ENCODE results near the gene ITGA1.

The ITGA1 gene

DNA sequence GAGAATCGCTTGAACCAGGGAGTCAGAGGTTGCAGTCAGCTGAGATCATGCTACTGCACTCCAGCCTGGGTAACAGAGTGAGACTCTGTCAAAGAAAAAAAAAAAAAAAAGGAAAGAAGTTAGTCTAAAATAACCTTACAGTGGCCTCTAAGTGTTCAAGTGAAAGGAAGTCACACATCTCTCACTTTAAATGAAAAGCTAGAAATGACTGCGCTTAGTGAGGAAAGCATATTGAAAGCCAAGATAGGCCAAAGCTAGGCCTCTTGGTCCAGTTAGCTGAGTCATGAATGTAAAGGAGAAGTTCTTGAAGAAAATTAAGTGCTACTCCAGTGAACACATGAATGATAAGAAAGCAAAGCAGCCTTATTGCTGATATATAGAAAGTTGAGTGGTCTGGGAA, 38.1 kb downstream of the ITGA1 start:
- TF ChIP-seq EZH2phosphoT487 (IDR thresholded peaks at IDR 0.05; ENCODE audit: low read depth), result no peak
- TF ChIP-seq, protein P1, sequence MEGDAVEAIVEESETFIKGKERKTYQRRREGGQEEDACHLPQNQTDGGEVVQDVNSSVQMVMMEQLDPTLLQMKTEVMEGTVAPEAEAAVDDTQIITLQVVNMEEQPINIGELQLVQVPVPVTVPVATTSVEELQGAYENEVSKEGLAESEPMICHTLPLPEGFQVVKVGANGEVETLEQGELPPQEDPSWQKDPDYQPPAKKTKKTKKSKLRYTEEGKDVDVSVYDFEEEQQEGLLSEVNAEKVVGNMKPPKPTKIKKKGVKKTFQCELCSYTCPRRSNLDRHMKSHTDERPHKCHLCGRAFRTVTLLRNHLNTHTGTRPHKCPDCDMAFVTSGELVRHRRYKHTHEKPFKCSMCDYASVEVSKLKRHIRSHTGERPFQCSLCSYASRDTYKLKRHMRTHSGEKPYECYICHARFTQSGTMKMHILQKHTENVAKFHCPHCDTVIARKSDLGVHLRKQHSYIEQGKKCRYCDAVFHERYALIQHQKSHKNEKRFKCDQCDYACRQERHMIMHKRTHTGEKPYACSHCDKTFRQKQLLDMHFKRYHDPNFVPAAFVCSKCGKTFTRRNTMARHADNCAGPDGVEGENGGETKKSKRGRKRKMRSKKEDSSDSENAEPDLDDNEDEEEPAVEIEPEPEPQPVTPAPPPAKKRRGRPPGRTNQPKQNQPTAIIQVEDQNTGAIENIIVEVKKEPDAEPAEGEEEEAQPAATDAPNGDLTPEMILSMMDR (IDR thresholded peaks at IDR 0.05; ENCODE audit: low read depth, low read length), result no peak
- H2AFZ ChIP-seq (ENCODE audit: low read depth, low read length), result peak overlapping the region; percentile 46; the same call in 1 of the 2 replicates

DNA sequence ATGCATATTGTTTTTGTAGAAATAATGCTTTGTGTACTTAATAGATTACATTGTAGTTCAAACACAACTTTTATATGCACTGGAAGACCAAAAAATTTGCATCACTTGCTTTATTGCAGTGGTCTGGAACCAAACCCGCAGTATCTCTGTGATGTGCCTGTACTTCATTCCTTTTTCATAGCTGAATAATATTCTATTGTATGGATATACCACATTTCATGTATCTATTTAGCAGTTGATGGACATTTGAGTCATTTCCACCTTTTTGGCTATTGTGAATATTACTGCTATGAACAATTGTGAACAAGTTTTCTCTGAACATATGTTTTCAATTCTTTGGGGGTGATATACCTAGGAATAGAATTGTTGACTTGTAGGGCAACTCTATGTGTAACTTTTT, 40.1 kb downstream of the ITGA1 start:
- Histone ChIP-seq H3K36me3 (replicated peaks; ENCODE audit: low read depth, low read length) (peaks cover 7% of the 10 kb centered on the region), H3K27ac (ENCODE audit: low read length) (no peak overlapping the region), H3K4me2 (ENCODE audit: low read length) (no peak overlapping the region), H3K9me3 (ENCODE audit: insufficient read depth, low read length) (no peaks in the 10 kb centered on the region; the same call in 1 of the 2 replicates), H3K9ac (ENCODE audit: low read length) (no peak overlapping the region), H3K4me1 (ENCODE audit: low read length) (peaks cover 27% of the 10 kb centered on the region), H2AFZ (ENCODE audit: low read depth, low read length) (no peak overlapping the region), H3K27me3 (ENCODE audit: low read depth, low read length) (no peaks in the 10 kb centered on the region), H3K79me2 (ENCODE audit: low read length) (no peaks in the 10 kb centered on the region), H3K4me3 (ENCODE audit: low read length) (no peak overlapping the region), H4K20me1 (ENCODE audit: insufficient read depth, low read length) (no peaks in the 10 kb centered on the region)
- no peak for TF ChIP-seq EZH2phosphoT487 (IDR thresholded peaks at IDR 0.05; ENCODE audit: low read depth)
- TF ChIP-seq, protein P1 (IDR thresholded peaks at IDR 0.05; ENCODE audit: low read depth, low read length), result no peak

More for the DNA sequence above, 38.1 kb downstream of the ITGA1 start:
- Histone ChIP-seq H3K9me3 (ENCODE audit: insufficient read depth, low read length) (no peaks in the 10 kb centered on the region; the same call in 1 of the 2 replicates), H3K27me3 (ENCODE audit: low read depth, low read length) (no peaks in the 10 kb centered on the region), H3K36me3 (replicated peaks; ENCODE audit: low read depth, low read length) (peaks cover 7% of the 10 kb centered on the region), H3K9ac (ENCODE audit: low read length) (no peak overlapping the region), H3K27ac (ENCODE audit: low read length) (peak overlapping the region; percentile 65), H3K4me3 (ENCODE audit: low read length) (no peak overlapping the region), H4K20me1 (ENCODE audit: insufficient read depth, low read length) (no peaks in the 10 kb centered on the region), H3K79me2 (ENCODE audit: low read length) (no peaks in the 10 kb centered on the region), H3K4me1 (ENCODE audit: low read length) (peaks cover 17% of the 10 kb centered on the region), H3K4me2 (ENCODE audit: low read length) (peak overlapping the region; percentile 20)

GRCh38 chr5:52829664-52830063, 41.9 kb downstream of the ITGA1 start:
- H3K4me1 ChIP-seq (ENCODE audit: low read length), result peaks cover 27% of the 10 kb centered on the region
- no peaks in the 10 kb centered on the region for H3K27me3 ChIP-seq (ENCODE audit: low read depth, low read length)
- no peak overlapping the region for H3K27ac ChIP-seq (ENCODE audit: low read length)
- TF ChIP-seq, protein P1 (IDR thresholded peaks at IDR 0.05; ENCODE audit: low read depth, low read length), result no peak
- TF ChIP-seq EZH2phosphoT487 (IDR thresholded peaks at IDR 0.05; ENCODE audit: low read depth), result no peak
- H3K4me2 ChIP-seq (ENCODE audit: low read length), result no peak overlapping the region
- peaks cover 7% of the 10 kb centered on the region for H3K36me3 ChIP-seq (replicated peaks; ENCODE audit: low read depth, low read length)
- no peak overlapping the region for H2AFZ ChIP-seq (ENCODE audit: low read depth, low read length)
- H3K79me2 ChIP-seq (ENCODE audit: low read length), result no peaks in the 10 kb centered on the region
- no peak overlapping the region for H3K9ac ChIP-seq (ENCODE audit: low read length)
- H3K4me3 ChIP-seq (ENCODE audit: low read length), result no peak overlapping the region
- H3K9me3 ChIP-seq (ENCODE audit: insufficient read depth, low read length), result no peaks in the 10 kb centered on the region; the same call in 1 of the 2 replicates
- no peaks in the 10 kb centered on the region for H4K20me1 ChIP-seq (ENCODE audit: insufficient read depth, low read length)

DNA sequence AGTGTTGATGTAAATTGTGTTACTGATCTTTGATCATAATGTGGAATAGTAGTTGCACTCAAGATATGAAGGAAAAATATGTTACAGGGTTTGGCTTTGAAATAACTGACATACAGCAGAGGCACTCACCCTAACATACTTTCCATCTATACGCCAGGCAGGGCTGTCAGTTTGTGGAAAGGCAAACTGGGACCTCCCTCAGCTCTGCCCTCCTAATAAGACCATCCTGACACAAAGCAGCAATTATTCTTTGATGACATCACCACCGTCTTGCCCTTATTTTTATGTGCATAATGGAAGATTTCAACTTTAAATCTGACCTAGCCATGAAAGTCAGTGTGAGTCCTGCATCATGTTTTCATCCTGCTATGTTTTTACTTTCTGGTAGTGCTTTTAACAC, 42.9 kb downstream of the ITGA1 start:
- no peak for TF ChIP-seq EZH2phosphoT487 (IDR thresholded peaks at IDR 0.05; ENCODE audit: low read depth)
- TF ChIP-seq, protein P1 (IDR thresholded peaks at IDR 0.05; ENCODE audit: low read depth, low read length), result no peak
- no peak overlapping the region for H3K9ac ChIP-seq (ENCODE audit: low read length)

More for the DNA sequence above, 42.9 kb downstream of the ITGA1 start:
- H3K36me3 ChIP-seq (replicated peaks; ENCODE audit: low read depth, low read length), result peaks cover 7% of the 10 kb centered on the region
- H3K4me2 ChIP-seq (ENCODE audit: low read length), result no peak overlapping the region
- no peaks in the 10 kb centered on the region for H4K20me1 ChIP-seq (ENCODE audit: insufficient read depth, low read length)
- no peaks in the 10 kb centered on the region for H3K27me3 ChIP-seq (ENCODE audit: low read depth, low read length)
- no peak overlapping the region for H3K4me3 ChIP-seq (ENCODE audit: low read length)
- peaks cover 19% of the 10 kb centered on the region for H3K4me1 ChIP-seq (ENCODE audit: low read length)
- H3K9me3 ChIP-seq (ENCODE audit: insufficient read depth, low read length), result no peaks in the 10 kb centered on the region; the same call in 1 of the 2 replicates
- H3K79me2 ChIP-seq (ENCODE audit: low read length), result no peaks in the 10 kb centered on the region
- no peak overlapping the region for H2AFZ ChIP-seq (ENCODE audit: low read depth, low read length)
- H3K27ac ChIP-seq (ENCODE audit: low read length), result no peak overlapping the region
